GM23338 (cell line): ENCODE data around the gene VPS16. TPM values are rescaled to one million over a fixed set of nuclear protein-coding genes. Genes with fewer than 3 reads are reported as not detected.
A peak's percentile ranks its signal among the peaks of the same experiment; 100 is the strongest.

Experiments used
- ATAC-seq: fragments of 200-7000 bp; cut with Tn5 transposase; 3 replicates; pipeline ENCODE4 v1.9.1; 2020
- DNase-seq: peaks from one replicate; pipeline ENCODE4 v3.0.0-alpha.2; 2015; ENCODE audit warnings: low spot score
- H2AFZ ChIP-seq: fragments of 200-600 bp; sonication (generic); 2 replicates; pipeline ENCODE4 v1.8.0; 2016; ENCODE audit warnings: antibody characterized with exemption, mild to moderate bottlenecking, moderate library complexity
- H3F3A ChIP-seq: fragments of 200-600 bp; sonication (generic); replicated peaks from 2 replicates; pipeline ENCODE4 v1.8.0; 2017; ENCODE audit warnings: antibody characterized with exemption, mixed run types, low read depth
- H3K27ac ChIP-seq: fragments of 200-600 bp; sonication (generic); 2 replicates; pipeline ENCODE4 v1.6.1; 2016; ENCODE audit warnings: low read depth
- H3K27me3 ChIP-seq: fragments of 200-600 bp; sonication (generic); 2 replicates; pipeline ENCODE4 v1.8.0; 2016; ENCODE audit warnings: mild to moderate bottlenecking, mixed run types, moderate library complexity; ENCODE audit not compliant: insufficient read depth
- H3K36me3 ChIP-seq: fragments of 200-600 bp; sonication (generic); 2 replicates; pipeline ENCODE4 v1.8.0; 2016; ENCODE audit warnings: mild to moderate bottlenecking; ENCODE audit not compliant: insufficient read depth
- H3K4me1 ChIP-seq: fragments of 200-600 bp; sonication (generic); 2 replicates; pipeline ENCODE4 v1.8.0; 2016; ENCODE audit warnings: mild to moderate bottlenecking, moderate library complexity; ENCODE audit not compliant: insufficient read depth
- H3K4me2 ChIP-seq: fragments of 200-600 bp; sonication (generic); 2 replicates; pipeline ENCODE4 v1.7.1; 2017; ENCODE audit warnings: mixed run types
- H3K4me3 ChIP-seq: fragments of 200-600 bp; sonication (generic); 2 replicates; pipeline ENCODE4 v1.6.1; 2016; ENCODE audit warnings: mixed run types
- H3K79me2 ChIP-seq: fragments of 200-600 bp; sonication (generic); replicated peaks from 2 replicates; pipeline ENCODE4 v1.8.0; 2017; ENCODE audit warnings: mild to moderate bottlenecking; ENCODE audit not compliant: insufficient read depth
- H3K9me2 ChIP-seq: fragments of 200-600 bp; sonication (generic); 2 replicates; pipeline ENCODE4 v1.8.0; 2017; ENCODE audit not compliant: insufficient read depth
- H4K20me1 ChIP-seq: fragments of 200-600 bp; sonication (generic); replicated peaks from 2 replicates; pipeline ENCODE4 v1.8.0; 2017; ENCODE audit warnings: mild to moderate bottlenecking; ENCODE audit not compliant: insufficient read depth
- H3K27ac Mint-ChIP-seq: 2 replicates; pipeline ENCODE4 v1.8.0; 2020; ENCODE audit warnings: inconsistent platforms, mild to moderate bottlenecking, moderate library complexity, mixed read lengths
- H3K27me3 Mint-ChIP-seq: 3 replicates; pipeline ENCODE4 v1.8.0; 2022; ENCODE audit warnings: low read depth, mild to moderate bottlenecking, moderate library complexity, mixed read lengths, inconsistent platforms; ENCODE audit not compliant: insufficient read depth, poor library complexity
- H3K36me3 Mint-ChIP-seq: 3 replicates; pipeline ENCODE4 v1.8.0; 2021; ENCODE audit warnings: low read depth, mild to moderate bottlenecking, inconsistent platforms, moderate library complexity, mixed read lengths
- H3K4me1 Mint-ChIP-seq: 3 replicates; pipeline ENCODE4 v1.8.0; 2020; ENCODE audit warnings: mild to moderate bottlenecking, inconsistent platforms, mixed read lengths
- H3K4me3 Mint-ChIP-seq: 3 replicates; pipeline ENCODE4 v1.8.0; 2021; ENCODE audit warnings: moderate library complexity, mild to moderate bottlenecking, inconsistent platforms, mixed read lengths
- H3K9me3 Mint-ChIP-seq: 3 replicates; pipeline ENCODE4 v1.8.0; 2020; ENCODE audit warnings: moderate library complexity, mild to moderate bottlenecking, inconsistent platforms, mixed read lengths
- EZH2 ChIP-seq: fragments of 200-600 bp; sonication (generic); IDR thresholded peaks from one replicate; pipeline ENCODE4 v1.8.0; 2017; ENCODE audit warnings: antibody characterized with exemption, mild to moderate bottlenecking, low read depth; ENCODE audit not compliant: unreplicated experiment
- EZH2phosphoT487 ChIP-seq: fragments of 200-600 bp; sonication (generic); IDR thresholded peaks from one replicate; pipeline ENCODE4 v1.8.1; 2018; ENCODE audit warnings: antibody characterized with exemption; ENCODE audit not compliant: unreplicated experiment
- JUNB ChIP-seq: IDR thresholded peaks from one replicate; pipeline ENCODE4 v1.6.1; 2016; ENCODE audit warnings: antibody characterized with exemption; ENCODE audit not compliant: unreplicated experiment
- POLR2AphosphoS5 ChIP-seq: IDR thresholded peaks from 2 replicates; pipeline ENCODE4 v1.6.1; 2016; ENCODE audit warnings: antibody characterized with exemption, low read depth
- ZNF331 ChIP-seq: fragments of 250-450 bp; sonication (Bioruptor Pico); IDR thresholded peaks from 2 replicates; pipeline ENCODE4 v1.5.0; 2020; ENCODE audit warnings: low read depth, mild to moderate bottlenecking, moderate library complexity
- polyA plus RNA-seq: library from polyadenylated mRNA; unstranded; fragments of >200 nt; fragmentation: Nextera tagmentation; extraction: Ambion mirVana; gene quantifications from 2 replicates; pipeline ENCODE4 v1.2.1, GENCODE V29; 2016
- total RNA-seq: library from RNA; depleted of rRNA; stranded (reverse); fragments of >200 nt; shearing (Covaris generic); gene quantifications from 2 replicates; pipeline ENCODE4 v1.2.3, GENCODE V29; 2014
- TF ChIP-seq, protein P1 (sequence below): IDR thresholded peaks from one replicate; pipeline ENCODE4 v1.6.1; 2018; ENCODE audit warnings: antibody characterized with exemption; ENCODE audit not compliant: unreplicated experiment
- TF ChIP-seq, protein P2 (sequence below), 2 experiments: fragments of 200-600 bp in 1 of 2; sonication (generic) in 1 of 2; conservative IDR thresholded peaks; 2 replicates each; pipeline versions ENCODE4 v1.5.1 to v1.6.1; 2016 to 2017; ENCODE audit warnings: antibody characterized with exemption in 2 of 2, low read depth in 2 of 2, mild to moderate bottlenecking in 2 of 2, moderate library complexity in 1 of 2

Gene VPS16
- total and polyA plus RNA-seq, 2 experiments from 2014 or later = 11.2 to 17.7 TPM

DNA sequence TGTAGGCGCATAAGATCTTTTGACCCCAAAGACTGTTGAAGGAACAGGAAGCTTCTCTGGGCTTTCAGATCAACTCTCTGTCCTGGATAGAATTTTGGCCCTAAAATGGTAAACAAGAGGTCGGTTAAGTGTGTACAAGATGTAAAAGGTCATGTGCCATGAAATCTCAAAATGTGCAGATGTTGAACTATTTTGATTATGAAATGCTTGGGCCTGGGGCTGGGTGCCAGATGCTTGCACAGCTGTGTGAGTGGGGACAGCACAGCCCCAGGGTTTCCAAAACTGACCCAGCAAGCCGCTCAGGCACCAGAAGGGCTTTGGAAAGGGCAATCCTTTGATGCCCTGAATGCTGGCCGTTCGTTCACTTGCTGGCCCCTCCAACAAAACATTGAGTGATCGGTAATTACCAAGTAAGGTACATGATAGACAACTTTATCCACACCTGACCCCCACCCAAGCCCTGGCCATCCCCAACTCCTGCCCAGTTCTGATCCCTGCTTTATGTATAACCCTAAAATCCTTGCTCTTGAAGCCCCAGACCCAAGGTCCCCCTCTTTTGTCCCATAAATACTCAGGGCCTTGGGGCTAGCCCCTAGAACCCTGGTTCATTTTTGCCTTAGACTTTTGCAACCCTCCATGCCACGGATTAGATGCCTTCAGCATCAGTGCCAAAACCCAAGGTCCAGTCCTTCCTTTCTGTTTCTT lies 22.5 kb upstream of the VPS16 start (continued):
- TF ChIP-seq, protein P1, sequence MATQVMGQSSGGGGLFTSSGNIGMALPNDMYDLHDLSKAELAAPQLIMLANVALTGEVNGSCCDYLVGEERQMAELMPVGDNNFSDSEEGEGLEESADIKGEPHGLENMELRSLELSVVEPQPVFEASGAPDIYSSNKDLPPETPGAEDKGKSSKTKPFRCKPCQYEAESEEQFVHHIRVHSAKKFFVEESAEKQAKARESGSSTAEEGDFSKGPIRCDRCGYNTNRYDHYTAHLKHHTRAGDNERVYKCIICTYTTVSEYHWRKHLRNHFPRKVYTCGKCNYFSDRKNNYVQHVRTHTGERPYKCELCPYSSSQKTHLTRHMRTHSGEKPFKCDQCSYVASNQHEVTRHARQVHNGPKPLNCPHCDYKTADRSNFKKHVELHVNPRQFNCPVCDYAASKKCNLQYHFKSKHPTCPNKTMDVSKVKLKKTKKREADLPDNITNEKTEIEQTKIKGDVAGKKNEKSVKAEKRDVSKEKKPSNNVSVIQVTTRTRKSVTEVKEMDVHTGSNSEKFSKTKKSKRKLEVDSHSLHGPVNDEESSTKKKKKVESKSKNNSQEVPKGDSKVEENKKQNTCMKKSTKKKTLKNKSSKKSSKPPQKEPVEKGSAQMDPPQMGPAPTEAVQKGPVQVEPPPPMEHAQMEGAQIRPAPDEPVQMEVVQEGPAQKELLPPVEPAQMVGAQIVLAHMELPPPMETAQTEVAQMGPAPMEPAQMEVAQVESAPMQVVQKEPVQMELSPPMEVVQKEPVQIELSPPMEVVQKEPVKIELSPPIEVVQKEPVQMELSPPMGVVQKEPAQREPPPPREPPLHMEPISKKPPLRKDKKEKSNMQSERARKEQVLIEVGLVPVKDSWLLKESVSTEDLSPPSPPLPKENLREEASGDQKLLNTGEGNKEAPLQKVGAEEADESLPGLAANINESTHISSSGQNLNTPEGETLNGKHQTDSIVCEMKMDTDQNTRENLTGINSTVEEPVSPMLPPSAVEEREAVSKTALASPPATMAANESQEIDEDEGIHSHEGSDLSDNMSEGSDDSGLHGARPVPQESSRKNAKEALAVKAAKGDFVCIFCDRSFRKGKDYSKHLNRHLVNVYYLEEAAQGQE = no peak
- no peak for TF ChIP-seq EZH2phosphoT487
- no peak for TF ChIP-seq POLR2AphosphoS5

DNA sequence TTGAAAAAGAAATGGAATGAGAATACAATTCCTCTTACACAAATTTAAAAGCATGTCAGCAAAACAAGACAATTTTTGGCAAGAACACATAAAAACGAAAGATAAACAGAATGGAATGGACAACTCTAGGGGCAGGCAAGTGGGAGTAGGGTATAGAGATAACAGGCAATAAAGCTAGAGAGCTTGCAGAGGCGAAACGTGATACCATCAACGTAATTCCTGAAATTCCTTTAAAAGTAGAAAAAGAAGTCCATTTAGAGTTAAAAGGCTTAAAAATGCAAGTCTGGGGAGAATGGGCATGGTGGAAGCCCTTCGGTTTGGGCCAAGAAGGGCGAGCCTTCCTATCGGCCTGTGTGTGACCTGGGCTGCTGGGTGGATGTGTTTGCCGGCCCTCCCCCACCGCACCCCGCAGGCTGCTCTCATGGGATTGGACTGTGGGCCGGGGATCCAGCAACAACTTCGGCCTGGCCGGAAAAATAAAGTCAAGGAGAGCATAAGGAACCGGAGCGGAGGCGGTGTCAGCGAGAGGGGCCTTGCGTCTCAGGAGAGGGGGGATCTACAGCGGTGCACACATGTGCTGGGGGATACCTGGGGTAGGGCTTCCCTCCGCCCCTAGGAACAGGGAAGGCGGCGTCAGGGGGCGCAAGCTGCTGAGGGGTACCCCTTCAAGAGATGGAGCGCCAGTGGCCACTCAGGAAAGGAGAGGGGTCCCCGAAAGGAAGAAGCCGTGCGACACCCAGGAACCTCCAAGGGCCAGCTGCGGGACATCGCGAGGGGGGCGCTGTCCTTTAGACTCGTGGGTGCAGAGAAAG lies 20.3 kb upstream of the VPS16 start:
- Mint-ChIP-seq H3K4me1 (peaks cover 13% of the 10 kb centered on the region), H3K27me3 (peaks cover 35% of the 10 kb centered on the region), H3K9me3 (peaks cover 13% of the 10 kb centered on the region), H3K36me3 (peaks cover 7% of the 10 kb centered on the region; the same call in 2 of the 3 replicates), H3K4me3 (peak overlapping the region; percentile 61), H3K27ac (no peak overlapping the region)
- H3K4me3 ChIP-seq = peak overlapping the region; percentile 48
- H3K4me1 ChIP-seq = peaks cover 4% of the 10 kb centered on the region; the same call in 1 of the 2 replicates
- H3K9me2 ChIP-seq = no peaks in the 10 kb centered on the region
- peak overlapping the region; percentile 88 for H3K4me2 ChIP-seq
- no peaks in the 10 kb centered on the region for H3K36me3 ChIP-seq
- H2AFZ ChIP-seq = peak overlapping the region; percentile 96; the same call in 1 of the 2 replicates
- no peaks in the 10 kb centered on the region for H3K79me2 ChIP-seq
- H4K20me1 ChIP-seq = no peaks in the 10 kb centered on the region
- H3K27ac ChIP-seq = no peak overlapping the region
- ATAC-seq (peak; percentile 73), DNase-seq (peak; percentile 70)
- peaks cover 50% of the 10 kb centered on the region for H3K27me3 ChIP-seq
- no peak for TF ChIP-seq ZNF331 (CRISPR knock-in tag)
- TF ChIP-seq EZH2 = peak; percentile 62
- TF ChIP-seq JUNB = no peak
- TF ChIP-seq, protein P2, sequence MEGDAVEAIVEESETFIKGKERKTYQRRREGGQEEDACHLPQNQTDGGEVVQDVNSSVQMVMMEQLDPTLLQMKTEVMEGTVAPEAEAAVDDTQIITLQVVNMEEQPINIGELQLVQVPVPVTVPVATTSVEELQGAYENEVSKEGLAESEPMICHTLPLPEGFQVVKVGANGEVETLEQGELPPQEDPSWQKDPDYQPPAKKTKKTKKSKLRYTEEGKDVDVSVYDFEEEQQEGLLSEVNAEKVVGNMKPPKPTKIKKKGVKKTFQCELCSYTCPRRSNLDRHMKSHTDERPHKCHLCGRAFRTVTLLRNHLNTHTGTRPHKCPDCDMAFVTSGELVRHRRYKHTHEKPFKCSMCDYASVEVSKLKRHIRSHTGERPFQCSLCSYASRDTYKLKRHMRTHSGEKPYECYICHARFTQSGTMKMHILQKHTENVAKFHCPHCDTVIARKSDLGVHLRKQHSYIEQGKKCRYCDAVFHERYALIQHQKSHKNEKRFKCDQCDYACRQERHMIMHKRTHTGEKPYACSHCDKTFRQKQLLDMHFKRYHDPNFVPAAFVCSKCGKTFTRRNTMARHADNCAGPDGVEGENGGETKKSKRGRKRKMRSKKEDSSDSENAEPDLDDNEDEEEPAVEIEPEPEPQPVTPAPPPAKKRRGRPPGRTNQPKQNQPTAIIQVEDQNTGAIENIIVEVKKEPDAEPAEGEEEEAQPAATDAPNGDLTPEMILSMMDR (conservative IDR thresholded peaks at IDR 0.05; ENCODE audit: low read depth in 2 of 2) = 0 out of 4 replicates have a peak, but pooled peaks of 1 of the 2 experiments have one; percentile 10
- H3F3A ChIP-seq = no peaks in the 10 kb centered on the region
